ENCODE results near the gene PMF1.
"Not testable (repeated sequence)": the region's sequence is repeated elsewhere in the genome, so short reads cannot be mapped to it uniquely, and the experiment has no call there.

The PMF1 gene, protein sequence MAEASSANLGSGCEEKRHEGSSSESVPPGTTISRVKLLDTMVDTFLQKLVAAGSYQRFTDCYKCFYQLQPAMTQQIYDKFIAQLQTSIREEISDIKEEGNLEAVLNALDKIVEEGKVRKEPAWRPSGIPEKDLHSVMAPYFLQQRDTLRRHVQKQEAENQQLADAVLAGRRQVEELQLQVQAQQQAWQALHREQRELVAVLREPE

GRCh38 chr1:156212833-156213643 is at the start of gene PMF1:
Gene PMF1, plus strand, starts transcription at chr1:156213007. Its CDS starts 9 bp downstream, at chr1:156213016.
- peak; percentile 99 for DNase-seq (ENCODE audit: low read depth, low spot score)

DNA sequence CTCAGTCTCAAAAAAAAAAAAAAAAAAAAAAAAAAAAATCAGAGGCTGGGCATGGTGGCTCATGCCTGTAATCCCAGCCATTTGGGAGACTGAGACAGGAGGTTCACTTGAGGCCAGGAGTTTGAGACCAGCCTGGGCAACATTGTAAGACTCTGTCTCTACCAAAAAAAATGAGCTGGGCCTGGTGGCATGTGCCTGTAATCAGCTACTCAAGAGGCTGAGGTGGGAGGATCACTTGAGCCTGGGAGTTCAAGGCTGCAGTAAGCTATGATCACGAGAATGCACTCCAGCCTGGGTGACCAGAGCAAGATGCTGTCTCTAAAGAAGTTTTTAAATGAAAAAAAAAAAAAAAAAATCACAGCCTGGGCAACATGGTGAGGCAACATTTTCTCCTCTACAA is 49.1 kb upstream of the PMF1 start:
- DNase-seq (ENCODE audit: low read depth, low spot score), result no peak

- no peak for DNase-seq (ENCODE audit: low read depth, low spot score)
Observed at GRCh38 chr1:156164125-156164831, 48.5 kb upstream of the PMF1 start.

GRCh38 chr1:156165083-156165482 is 47.7 kb upstream of the PMF1 start:
- no peak for DNase-seq (ENCODE audit: low read depth, low spot score)

DNA sequence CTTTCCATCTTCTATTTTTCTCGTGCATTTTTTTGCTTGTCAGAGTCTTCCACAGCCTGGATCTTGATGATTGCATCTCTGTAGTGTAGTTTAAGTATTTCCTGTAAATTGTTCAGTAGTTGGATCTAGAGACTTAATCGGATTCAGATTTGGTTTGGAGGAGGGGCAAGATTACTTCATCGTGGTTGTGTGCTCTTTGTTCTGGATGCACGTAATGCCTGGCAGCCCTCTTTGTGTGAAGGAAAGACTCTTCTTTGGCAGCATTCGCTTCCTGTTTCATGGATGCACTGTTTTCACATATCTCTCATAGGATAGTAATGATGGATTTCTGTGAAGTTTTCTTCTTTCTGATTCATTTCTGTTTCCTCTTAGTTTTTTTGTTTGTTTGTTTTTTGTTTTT is 45.3 kb upstream of the PMF1 start:
- DNase-seq (ENCODE audit: low read depth, low spot score), result no peak

DNA sequence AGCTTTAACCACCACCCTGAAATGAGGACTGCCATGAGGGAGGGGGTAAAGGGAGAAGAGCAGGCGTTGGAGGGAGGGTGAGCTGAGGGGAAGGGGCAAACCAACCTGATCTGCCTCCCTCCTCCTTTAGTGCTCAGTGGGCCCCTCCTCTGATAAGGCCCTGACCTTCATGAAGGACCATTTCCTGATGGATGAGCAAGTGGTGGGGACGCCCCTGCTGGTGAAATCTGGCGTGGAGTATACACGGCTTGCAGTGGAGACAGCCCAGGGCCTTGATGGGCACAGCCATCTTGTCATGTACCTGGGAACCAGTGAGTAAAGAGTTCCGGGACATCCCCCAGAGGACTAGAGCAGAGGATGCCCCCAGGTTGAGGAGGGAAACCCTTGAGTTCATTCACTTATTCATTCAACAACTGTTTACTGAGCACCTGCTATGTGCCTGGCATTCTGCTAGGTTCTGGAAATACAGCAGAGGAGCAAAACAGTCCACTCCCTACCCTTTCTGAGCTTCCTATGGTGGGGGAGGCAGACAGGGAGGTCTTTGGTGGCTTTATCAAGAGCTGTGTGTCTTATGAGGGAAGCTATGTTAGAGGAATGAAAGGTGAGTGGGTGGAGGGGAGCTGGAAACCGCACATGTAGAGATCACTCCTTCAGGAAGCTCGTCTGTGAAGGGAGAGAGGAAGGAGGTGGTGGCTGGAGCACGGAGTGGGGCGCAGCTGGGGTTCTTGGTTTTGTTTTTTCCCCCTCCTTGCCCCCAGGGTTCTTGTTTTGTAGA is 39.9 kb upstream of the PMF1 start:
- no peak for DNase-seq (ENCODE audit: low read depth, low spot score)

- no peak for DNase-seq (ENCODE audit: low read depth, low spot score)
Observed at GRCh38 chr1:156176610-156177210, 36.1 kb upstream of the PMF1 start.

- no peak for DNase-seq (ENCODE audit: low read depth, low spot score)
Observed at GRCh38 chr1:156177919-156178654, 34.7 kb upstream of the PMF1 start.

- DNase-seq (ENCODE audit: low read depth, low spot score), result no peak
Observed at GRCh38 chr1:156180471-156180870, 32.3 kb upstream of the PMF1 start.

GRCh38 chr1:156181391-156181924 is 31.3 kb upstream of the PMF1 start:
- DNase-seq (ENCODE audit: low read depth, low spot score), result not testable (repeated sequence)

DNA sequence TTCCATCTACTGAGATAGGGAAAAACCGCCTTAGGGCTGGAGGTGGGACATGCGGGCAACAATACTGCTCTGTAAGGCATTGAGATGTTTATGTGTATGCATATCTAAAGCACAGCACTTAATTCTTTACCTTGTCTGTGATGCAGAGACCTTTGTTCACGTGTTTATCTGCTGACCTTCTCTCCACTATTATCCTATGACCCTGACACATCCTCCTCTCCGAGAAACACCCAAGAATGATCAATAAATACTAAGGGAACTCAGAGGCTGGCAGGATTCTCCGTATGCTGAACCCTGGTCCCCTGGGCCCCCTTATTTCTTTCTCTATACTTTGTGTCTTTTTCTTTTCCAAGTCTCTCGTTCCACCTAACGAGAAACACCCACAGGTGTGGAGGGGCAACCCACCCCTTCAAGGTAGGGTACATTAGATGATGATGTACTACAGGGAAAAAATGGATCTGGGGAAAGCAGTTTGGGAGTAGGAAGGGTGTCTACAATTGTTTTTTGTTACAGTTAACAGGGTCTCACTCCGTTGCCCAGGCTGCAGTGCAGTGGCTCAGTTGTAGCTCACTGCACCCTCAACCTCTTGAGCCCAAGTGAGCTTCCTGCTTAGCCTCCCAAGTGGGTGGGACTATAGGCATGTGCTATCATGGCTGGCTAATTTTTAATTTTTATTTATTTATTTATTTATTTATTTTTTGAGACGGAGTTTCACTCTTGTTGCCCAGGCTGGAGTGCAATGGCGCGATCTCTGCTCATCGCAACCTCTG is 30.6 kb upstream of the PMF1 start:
- not testable (repeated sequence) for DNase-seq (ENCODE audit: low read depth, low spot score)

GRCh38 chr1:156186347-156187177 is 26.2 kb upstream of the PMF1 start:
- DNase-seq (ENCODE audit: low read depth, low spot score), result not testable (repeated sequence)

DNA sequence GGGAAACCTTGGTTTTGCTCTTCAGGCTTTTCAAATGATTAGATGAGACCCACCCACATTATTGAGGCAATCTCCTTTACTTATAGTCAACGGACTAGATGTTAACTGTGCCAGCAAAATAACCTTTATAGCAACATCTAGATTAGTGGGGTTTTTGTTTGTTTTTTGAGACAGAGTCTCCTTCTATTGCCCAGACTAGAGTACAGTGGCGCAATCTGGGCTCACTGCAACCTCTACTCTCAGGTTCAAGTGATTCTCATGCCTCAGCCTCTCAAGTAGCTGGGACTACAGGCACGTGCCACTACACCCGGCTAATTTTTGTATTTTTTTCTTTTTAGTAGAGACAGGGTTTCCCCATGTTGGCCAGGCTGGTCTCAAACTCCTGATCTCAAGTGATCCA is 22.5 kb upstream of the PMF1 start:
- DNase-seq (ENCODE audit: low read depth, low spot score), result not testable (repeated sequence)

GRCh38 chr1:156191292-156191964 is 21.4 kb upstream of the PMF1 start:
- no peak for DNase-seq (ENCODE audit: low read depth, low spot score)

GRCh38 chr1:156193208-156193487 is 19.7 kb upstream of the PMF1 start:
- no peak for DNase-seq (ENCODE audit: low read depth, low spot score)

DNA sequence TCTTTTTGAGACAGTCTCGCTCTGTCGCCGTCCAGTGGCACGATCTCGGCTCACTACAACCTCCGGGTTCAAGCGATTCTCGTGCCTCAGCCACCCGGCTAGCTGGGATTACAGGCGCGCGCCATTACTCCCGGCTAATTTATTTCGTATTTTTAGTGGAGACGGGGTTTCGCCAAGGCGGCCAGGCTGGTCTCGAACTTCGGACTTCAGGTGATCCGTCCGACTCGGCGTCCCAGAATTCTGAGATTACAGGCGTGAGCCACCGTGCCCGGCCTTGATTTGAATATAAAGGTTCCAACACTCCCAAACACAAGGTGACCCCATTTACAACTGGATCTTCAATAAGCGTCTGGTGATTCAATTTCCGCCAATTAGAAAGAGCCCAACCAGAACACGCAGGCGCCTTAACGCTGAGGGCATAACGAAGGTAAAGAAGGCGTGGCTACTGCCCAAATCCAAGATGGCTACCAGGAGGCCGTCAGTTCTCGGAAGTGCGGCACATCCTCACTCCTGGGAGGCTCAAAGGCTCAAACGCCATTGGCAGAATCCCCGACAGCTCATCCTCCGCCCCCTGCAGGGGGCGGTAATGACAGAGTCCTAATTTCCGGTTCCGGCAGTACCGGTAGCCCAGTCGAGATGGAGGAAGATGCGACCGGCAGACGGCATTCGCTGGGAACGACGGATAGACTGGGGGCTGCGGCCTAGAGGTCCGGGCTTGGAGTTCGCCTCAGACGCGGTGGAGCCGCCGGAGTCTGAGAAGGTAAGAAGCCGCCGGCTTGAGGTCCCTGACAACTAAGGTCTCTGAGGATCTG is 19.1 kb upstream of the PMF1 start, which contains the start of gene SLC25A44:
TSS of gene SLC25A44 (plus strand) at position 617 of the 812 bp plus-strand sequence. CDS start 5,744 bp downstream, outside the sequence.
- peak; percentile 99 for DNase-seq (ENCODE audit: low read depth, low spot score)

GRCh38 chr1:156194300-156194652 is 18.5 kb upstream of the PMF1 start:
- no peak for DNase-seq (ENCODE audit: low read depth, low spot score)

All from astrocyte of the hippocampus (primary cell).